Activated CD8-positive, alpha-beta memory T cell treated with anti-CD3 and anti-CD28 coated beads, Interleukin-2, amount 10 ng/mL, durations not matched to agents 7 days and 5 days (primary cell): ENCODE results near the gene UBTD1. TPM values are rescaled to one million over a fixed set of nuclear protein-coding genes. Genes with fewer than 3 reads are reported as not detected.

Experiments
- ATAC-seq: fragments of 150-1000 bp; cut with Tn5 transposase; one replicate; pipeline ENCODE4 v1.10.0; 2021; ENCODE audit warnings: moderate library complexity
- CTCF ChIA-PET: fragments of 350-600 bp; sonication (Branson Sonifier 250); formaldehyde crosslinking; loops from one replicate; lab custom pipeline; 2021; ENCODE audit warnings: antibody characterized with exemption; lab: Charles Lee
- DNase-seq: peaks from one replicate; pipeline ENCODE4 v3.0.0-alpha.2; 2020
- H3K27ac Mint-ChIP-seq: one replicate; pipeline ENCODE4 v1.8.0; 2021; ENCODE audit warnings: mild to moderate bottlenecking, mixed read lengths
- H3K27me3 Mint-ChIP-seq: one replicate; pipeline ENCODE4 v1.8.0; 2021; ENCODE audit warnings: mixed read lengths
- H3K36me3 Mint-ChIP-seq: one replicate; pipeline ENCODE4 v1.8.0; 2021; ENCODE audit warnings: mild to moderate bottlenecking, mixed read lengths
- H3K4me1 Mint-ChIP-seq: one replicate; pipeline ENCODE4 v1.8.0; 2021; ENCODE audit warnings: mixed read lengths
- H3K4me3 Mint-ChIP-seq: one replicate; pipeline ENCODE4 v1.8.0; 2021; ENCODE audit warnings: mild to moderate bottlenecking, moderate library complexity, mixed read lengths
- H3K9me3 Mint-ChIP-seq: one replicate; pipeline ENCODE4 v1.8.0; 2022; ENCODE audit warnings: low read depth, mixed read lengths
- total RNA-seq, 2 experiments: library from RNA; stranded (reverse); gene quantifications; one replicate each; pipeline ENCODE4 v1.2.3, GENCODE V29; 2021

UBTD1 gene
- total RNA-seq, 2 experiments from 2014 or later: 0.88 to 1.3 TPM

- ATAC-seq (no peak), DNase-seq (no peak)
- Mint-ChIP-seq H3K4me1 (peaks cover 2% of the 10 kb centered on the region), H3K9me3 (no peaks in the 10 kb centered on the region), H3K27ac (no peak overlapping the region), H3K4me3 (no peak overlapping the region), H3K27me3 (peaks cover 20% of the 10 kb centered on the region), H3K36me3 (no peaks in the 10 kb centered on the region)
- CTCF ChIA-PET: interaction anchor here (2.4 kb wide), 1 partner anchor 9 kb away, joined by 21 read pairs; the partner anchor contains the start of gene ANKRD2
Observed at GRCh38 chr10:97580421-97581367, 82.0 kb downstream of the UBTD1 start.

GRCh38 chr10:97582169-97582568, 83.4 kb downstream of the UBTD1 start:
- no peak overlapping the region for H3K4me3 Mint-ChIP-seq
- H3K27ac Mint-ChIP-seq: no peak overlapping the region
- H3K4me1 Mint-ChIP-seq: peaks cover 2% of the 10 kb centered on the region
- H3K36me3 Mint-ChIP-seq: no peaks in the 10 kb centered on the region
- H3K9me3 Mint-ChIP-seq: no peaks in the 10 kb centered on the region
- DNase-seq (no peak), ATAC-seq (no peak)
- CTCF ChIA-PET: interaction anchor here (0.6 to 2.4 kb wide), 2 partner anchors 10 to 36 kb away, joined by 3 to 21 read pairs; partner anchors contain the start of gene ANKRD2
- peaks cover 22% of the 10 kb centered on the region for H3K27me3 Mint-ChIP-seq

GRCh38 chr10:97583476-97583875, 84.8 kb downstream of the UBTD1 start:
- no peaks in the 10 kb centered on the region for H3K9me3 Mint-ChIP-seq
- no peak overlapping the region for H3K27ac Mint-ChIP-seq
- H3K4me3 Mint-ChIP-seq: no peak overlapping the region
- no peaks in the 10 kb centered on the region for H3K36me3 Mint-ChIP-seq
- CTCF ChIA-PET: interaction anchor here (1.1 kb wide), 1 partner anchor 29 kb away, joined by 3 read pairs; no protein-coding TSS in a partner anchor
- DNase-seq: no peak
- no peak for ATAC-seq
- peaks cover 2% of the 10 kb centered on the region for H3K4me1 Mint-ChIP-seq
- peaks cover 11% of the 10 kb centered on the region for H3K27me3 Mint-ChIP-seq

- H3K4me1 Mint-ChIP-seq: peaks cover 4% of the 10 kb centered on the region
- no peak within 1 kb of the TSS for H3K4me3 Mint-ChIP-seq
- H3K27me3 Mint-ChIP-seq: peaks cover 6% of the 10 kb centered on the region
- no peak within 1 kb of the TSS for H3K27ac Mint-ChIP-seq
- DNase-seq: no peak
- CTCF ChIA-PET: interaction anchor here (1.1 to 2.2 kb wide), 2 partner anchors 12 to 28 kb away, joined by 3 to 14 read pairs; partner anchors contain the start of gene ANKRD2
- no peaks in the 10 kb centered on the region for H3K9me3 Mint-ChIP-seq
- ATAC-seq: no peak
- no peaks in the 10 kb centered on the region for H3K36me3 Mint-ChIP-seq
Observed at GRCh38 chr10:97584060-97584797, 85.5 kb downstream of the UBTD1 start, which contains the start of gene HOGA1. HOGA1 (plus strand) TSS chr10:97584389; CDS start chr10:97584704, 315 bp downstream.

GRCh38 chr10:97584798-97585438, 86.2 kb downstream of the UBTD1 start:
- H3K27me3 Mint-ChIP-seq: peaks cover 5% of the 10 kb centered on the region
- no peaks in the 10 kb centered on the region for H3K36me3 Mint-ChIP-seq
- H3K9me3 Mint-ChIP-seq: no peaks in the 10 kb centered on the region
- no peak overlapping the region for H3K4me3 Mint-ChIP-seq
- DNase-seq: no peak
- CTCF ChIA-PET: interaction anchor here (1.1 to 2.2 kb wide), 2 partner anchors 11 to 13 kb away, joined by 4 to 14 read pairs; partner anchors contain the start of gene ANKRD2
- no peak for ATAC-seq
- H3K4me1 Mint-ChIP-seq: peaks cover 10% of the 10 kb centered on the region
- no peak overlapping the region for H3K27ac Mint-ChIP-seq

GRCh38 chr10:97585439-97585811, 86.7 kb downstream of the UBTD1 start:
- Mint-ChIP-seq H3K27me3 (peaks cover 3% of the 10 kb centered on the region), H3K4me1 (peaks cover 13% of the 10 kb centered on the region), H3K9me3 (no peaks in the 10 kb centered on the region), H3K27ac (no peak overlapping the region), H3K4me3 (no peak overlapping the region), H3K36me3 (no peaks in the 10 kb centered on the region)
- DNase-seq (no peak), ATAC-seq (no peak)
- CTCF ChIA-PET: interaction anchor here (1.1 to 2.2 kb wide), 2 partner anchors 11 to 13 kb away, joined by 4 to 14 read pairs; partner anchors contain the start of gene ANKRD2

- H3K36me3 Mint-ChIP-seq: no peaks in the 10 kb centered on the region
- no peak for DNase-seq
- H3K27me3 Mint-ChIP-seq: peaks cover 3% of the 10 kb centered on the region
- H3K9me3 Mint-ChIP-seq: no peaks in the 10 kb centered on the region
- H3K4me3 Mint-ChIP-seq: no peak overlapping the region
- H3K27ac Mint-ChIP-seq: no peak overlapping the region
- peaks cover 23% of the 10 kb centered on the region for H3K4me1 Mint-ChIP-seq
- ATAC-seq: no peak
- CTCF ChIA-PET: interaction anchor here (0.9 to 2.8 kb wide), 3 partner anchors 9 to 29 kb away, joined by 3 to 10 read pairs (median 3); partner anchors contain the start of gene ANKRD2
Observed at GRCh38 chr10:97587183-97587582, 88.5 kb downstream of the UBTD1 start.

GRCh38 chr10:97589479-97589878, 90.8 kb downstream of the UBTD1 start, which contains the start of gene C10orf62:
C10orf62 (plus strand) TSS chr10:97589721; CDS start chr10:97589898, 177 bp downstream.
- CTCF ChIA-PET: interaction anchor here (1.2 to 2.8 kb wide), 3 partner anchors 17 to 98 kb away, joined by 3 to 10 read pairs (median 4); partner anchors contain the start of genes ANKRD2 and AVPI1
- no peak for ATAC-seq
- H3K9me3 Mint-ChIP-seq: no peaks in the 10 kb centered on the region
- H3K4me1 Mint-ChIP-seq: peaks cover 23% of the 10 kb centered on the region
- no peak for DNase-seq
- H3K27ac Mint-ChIP-seq: peak within 1 kb of the TSS; percentile 72
- H3K27me3 Mint-ChIP-seq: peaks cover 3% of the 10 kb centered on the region
- peak within 1 kb of the TSS; percentile 47 for H3K4me3 Mint-ChIP-seq
- no peaks in the 10 kb centered on the region for H3K36me3 Mint-ChIP-seq

- peak; percentile 86 for ATAC-seq
- Mint-ChIP-seq H3K9me3 (no peaks in the 10 kb centered on the region), H3K4me3 (peak overlapping the region; percentile 47), H3K27me3 (peaks cover 3% of the 10 kb centered on the region), H3K27ac (peak overlapping the region; percentile 72), H3K36me3 (no peaks in the 10 kb centered on the region), H3K4me1 (peaks cover 23% of the 10 kb centered on the region)
- CTCF ChIA-PET: interaction anchor here (0.5 to 1.5 kb wide), 7 partner anchors 15 to 266 kb away, joined by 3 to 5 read pairs (median 3); partner anchors contain the start of gene AVPI1
- DNase-seq: peak; percentile 89
Observed at GRCh38 chr10:97590082-97590747, 91.5 kb downstream of the UBTD1 start.

- Mint-ChIP-seq H3K27ac (peak overlapping the region; percentile 72), H3K27me3 (peaks cover 3% of the 10 kb centered on the region), H3K36me3 (no peaks in the 10 kb centered on the region), H3K4me3 (peak overlapping the region; percentile 47), H3K4me1 (peaks cover 23% of the 10 kb centered on the region), H3K9me3 (no peaks in the 10 kb centered on the region)
- DNase-seq (no peak), ATAC-seq (peak; percentile 27)
- CTCF ChIA-PET: interaction anchor here (0.5 to 2.2 kb wide), 8 partner anchors 15 to 267 kb away, joined by 3 to 10 read pairs (median 4); partner anchors contain the start of genes ANKRD2 and AVPI1
Observed at GRCh38 chr10:97590748-97591495, 92.2 kb downstream of the UBTD1 start.

- Mint-ChIP-seq H3K27me3 (no peaks in the 10 kb centered on the region), H3K4me1 (peaks cover 23% of the 10 kb centered on the region), H3K4me3 (no peak overlapping the region), H3K9me3 (no peaks in the 10 kb centered on the region), H3K27ac (no peak overlapping the region), H3K36me3 (no peaks in the 10 kb centered on the region)
- CTCF ChIA-PET: interaction anchor here (1.2 kb wide), 1 partner anchor 21 kb away, joined by 4 read pairs; the partner anchor contains the start of gene ANKRD2
- DNase-seq: no peak
- ATAC-seq: no peak
Observed at GRCh38 chr10:97593421-97593820, 94.7 kb downstream of the UBTD1 start.
